ENCODE data around the gene FOXL1.

FOXL1 gene

DNA sequence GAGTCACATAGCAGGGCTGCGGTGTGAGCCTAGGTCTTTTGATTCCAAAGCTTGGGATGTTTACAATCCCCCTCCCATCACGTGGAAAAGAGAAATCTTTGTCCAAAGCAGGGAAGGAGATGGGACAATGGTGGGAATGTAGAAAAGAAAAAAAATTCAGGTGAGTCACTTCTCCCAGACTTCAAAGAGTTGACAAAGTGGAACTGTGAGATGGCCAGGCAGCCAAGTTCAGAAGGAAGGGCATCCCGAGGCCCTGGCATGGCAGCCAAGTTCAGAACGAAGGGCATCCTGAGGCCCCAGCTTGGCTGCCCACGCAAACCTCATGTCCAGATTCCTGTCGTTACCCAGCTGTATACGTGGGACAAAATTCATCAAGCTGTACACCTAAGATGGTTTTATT is 47.5 kb downstream of the FOXL1 start:
- no peak for DNase-seq (ENCODE audit: low read depth, low spot score)
- H3K27ac ChIP-seq = peak overlapping the region; percentile 57

DNA sequence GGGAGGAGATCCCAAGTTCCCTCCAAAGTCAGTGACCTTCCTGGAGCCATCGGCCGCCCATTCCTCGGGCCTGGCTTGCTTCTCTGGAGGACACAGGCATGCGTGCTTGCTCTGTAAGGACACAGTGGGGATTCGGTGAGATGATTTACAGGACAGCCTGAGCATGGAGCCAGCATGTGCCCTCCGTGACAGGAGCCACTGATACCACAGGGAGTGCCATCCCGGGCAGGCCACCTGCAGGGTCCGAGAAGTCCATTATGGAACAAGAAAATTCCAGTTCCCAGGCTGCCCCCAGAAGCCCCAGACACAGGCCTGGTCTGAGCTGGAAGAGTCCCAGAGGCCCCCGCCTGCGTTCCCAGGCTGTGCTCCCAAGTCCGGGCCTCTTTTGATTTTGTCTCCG is 47.9 kb downstream of the FOXL1 start:
- no peak overlapping the region for H3K27ac ChIP-seq

DNA sequence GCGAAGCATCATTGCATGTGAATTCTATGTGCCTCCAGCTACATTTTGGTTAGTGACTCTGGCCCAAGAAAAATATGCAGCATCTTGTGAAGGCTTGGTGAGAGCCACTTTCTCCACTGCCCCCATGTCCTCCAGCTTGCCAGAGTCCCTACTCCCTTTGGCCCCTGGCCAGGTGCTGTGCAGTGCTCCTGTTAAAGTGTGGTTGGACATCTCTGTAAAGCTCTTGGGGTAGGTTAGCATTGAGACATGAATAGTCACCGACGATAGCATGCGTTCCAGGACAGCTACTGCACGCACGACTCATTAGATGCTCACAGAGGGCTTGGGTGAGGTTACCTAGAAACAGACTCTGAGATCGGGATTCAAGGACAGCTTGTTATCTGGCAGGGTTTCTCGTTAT is 48.6 kb downstream of the FOXL1 start:
- no peak overlapping the region for H3K27ac ChIP-seq
- no peak for DNase-seq (ENCODE audit: low read depth, low spot score)

More for the DNA sequence above, 47.9 kb downstream of the FOXL1 start:
- DNase-seq (ENCODE audit: low read depth, low spot score) = no peak

DNA sequence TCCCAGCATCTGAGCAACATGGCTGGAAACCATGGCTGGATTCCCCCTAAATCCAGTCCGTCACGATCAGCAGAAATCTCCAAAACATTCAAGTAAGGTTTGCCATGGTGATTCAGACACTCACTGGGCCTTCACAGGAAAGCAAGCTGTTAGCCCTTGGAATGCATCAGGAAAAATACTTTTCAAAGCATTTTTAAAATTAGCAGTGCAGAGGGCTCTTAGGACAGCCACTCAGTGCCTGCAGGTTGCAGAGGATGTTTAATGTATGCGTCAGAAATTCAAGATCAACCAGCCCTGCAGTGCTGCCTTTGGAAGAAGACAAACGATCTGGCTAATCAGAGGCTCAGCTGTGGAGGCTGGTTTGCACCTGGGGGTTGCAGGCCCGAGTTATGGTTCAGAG is 50.3 kb downstream of the FOXL1 start:
- DNase-seq (ENCODE audit: low read depth, low spot score) = no peak
- H3K27ac ChIP-seq = no peak overlapping the region

DNA sequence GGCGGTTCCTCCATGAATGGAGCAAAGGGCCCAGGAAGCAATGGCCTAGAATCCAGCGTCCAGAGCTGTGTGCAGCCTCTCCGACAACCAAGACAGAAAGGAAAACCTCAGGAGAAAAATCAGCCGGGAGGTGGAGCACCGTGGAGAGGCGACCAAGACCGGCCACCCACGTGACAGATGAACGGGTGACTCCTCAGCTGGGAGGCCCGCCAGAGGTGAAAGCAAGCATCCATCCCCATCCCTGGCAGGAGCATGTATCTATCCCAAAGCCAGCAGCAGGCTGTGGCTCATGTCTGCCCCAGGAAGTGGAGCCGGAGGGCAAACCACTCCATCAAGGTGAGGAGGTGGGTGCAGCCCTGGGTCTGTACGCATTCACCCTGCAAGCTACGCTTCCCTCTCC is 52.1 kb downstream of the FOXL1 start:
- H3K27ac ChIP-seq = peak overlapping the region; percentile 86
- DNase-seq (ENCODE audit: low read depth, low spot score) = no peak

DNA sequence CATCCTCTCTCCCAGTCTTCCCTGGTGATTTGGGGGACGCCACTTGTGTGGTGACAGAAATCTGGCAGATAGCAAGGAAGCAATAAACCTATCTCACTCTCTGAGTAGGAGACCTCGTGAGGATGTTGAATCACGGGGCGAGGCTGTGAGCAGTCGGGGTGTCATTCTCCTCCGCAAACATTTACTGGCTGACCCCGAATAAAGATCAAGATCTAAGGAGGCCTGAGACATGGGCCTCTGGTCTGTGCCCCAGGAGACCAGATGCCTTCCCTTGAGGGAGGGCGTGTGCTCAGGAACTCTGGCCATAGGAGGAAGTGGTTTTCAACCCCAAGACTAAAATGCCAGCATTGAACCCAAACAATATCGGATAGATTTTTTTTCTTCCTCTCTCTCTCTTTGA is 53.1 kb downstream of the FOXL1 start:
- peak overlapping the region; percentile 86 for H3K27ac ChIP-seq
- DNase-seq (ENCODE audit: low read depth, low spot score) = peak; percentile 53

All from epithelial cell of prostate (primary cell).